H1 (cell line): Measurements from ENCODE around the gene PACS1. TPM values are rescaled to one million over a fixed set of nuclear protein-coding genes. Genes with fewer than 3 reads are reported as not detected.

Source experiments
- CTCF ChIA-PET: fragments of 300-600 bp; sonication (Branson Sonifier 250); formaldehyde crosslinking; loops from one replicate; lab custom pipeline; 2021; ENCODE audit not compliant: partially characterized antibody; lab: Charles Lee
- POLR2A ChIA-PET: fragments of 300-600 bp; sonication (Branson Sonifier 250); formaldehyde crosslinking; loops from one replicate; lab custom pipeline; 2021; ENCODE audit warnings: inconsistent platforms; ENCODE audit not compliant: partially characterized antibody; lab: Charles Lee
- DNase-seq, 2 experiments: peaks; one replicate each; pipeline versions ENCODE4 v3.0.0 to v3.0.0-alpha.2; 2010 to 2022; ENCODE audit warnings: low spot score in 2 of 2, low read depth in 1 of 2, mixed read lengths in 1 of 2
- FAIRE-seq: peaks from 2 replicates; lab custom pipeline; 2011; peaks lifted over from hg19 to GRCh38; lab: Jason Lieb, UNC
- H2AFZ ChIP-seq: 2 replicates; pipeline ENCODE4 v1.8.1; 2012; ENCODE audit warnings: low read length, inconsistent platforms
- H2AK5ac ChIP-seq: 2 replicates; pipeline ENCODE4 v1.6.1; 2013; ENCODE audit warnings: low read depth, low read length
- H2BK120ac ChIP-seq: replicated peaks from 2 replicates; pipeline ENCODE3; 2013; ENCODE audit warnings: low read depth, low read length, inconsistent platforms
- H2BK12ac ChIP-seq: 2 replicates; pipeline ENCODE4 v1.6.1; 2013; ENCODE audit warnings: low read depth, low read length
- H2BK15ac ChIP-seq: 2 replicates; pipeline ENCODE4 v1.6.1; 2013; ENCODE audit warnings: low read length
- H2BK20ac ChIP-seq: 2 replicates; pipeline ENCODE4 v1.6.1; 2013; ENCODE audit warnings: low read length
- H2BK5ac ChIP-seq: 2 replicates; pipeline ENCODE4 v1.6.1; 2013; ENCODE audit warnings: low read depth, low read length
- H3K14ac ChIP-seq: 2 replicates; pipeline ENCODE4 v1.6.1; 2013; ENCODE audit warnings: inconsistent platforms; ENCODE audit not compliant: insufficient read length
- H3K18ac ChIP-seq: 2 replicates; pipeline ENCODE4 v1.6.1; 2013; ENCODE audit warnings: low read length; ENCODE audit errors: extremely low read depth
- H3K23ac ChIP-seq: 2 replicates; pipeline ENCODE4 v1.6.1; 2013; ENCODE audit warnings: inconsistent platforms; ENCODE audit not compliant: insufficient read length
- H3K23me2 ChIP-seq: 2 replicates; pipeline ENCODE4 v1.6.1; 2013; ENCODE audit warnings: low read depth, low read length
- H3K27ac ChIP-seq: 2 replicates; pipeline ENCODE4 v1.6.1; 2011; ENCODE audit warnings: low read depth, low read length, inconsistent platforms
- H3K27me3 ChIP-seq, 4 experiments: replicated peaks in 1 of 4; 1 replicate in 1 of 4; 2 replicates in 3 of 4; pipeline versions ENCODE4 v1.6.1 to v1.8.1; 2011 to 2013; ENCODE audit warnings: low read length in 3 of 4, mild to moderate bottlenecking in 3 of 4, inconsistent platforms in 2 of 4, mixed read lengths in 2 of 4, moderate library complexity in 1 of 4; ENCODE audit not compliant: control insufficient read depth in 3 of 4, insufficient read depth in 3 of 4; ENCODE audit errors: extremely low read depth in 1 of 4
- H3K36me3 ChIP-seq, 4 experiments: 2 replicates each; pipeline versions ENCODE4 v1.6.1 to v1.8.1; 2011 to 2013; ENCODE audit warnings: mild to moderate bottlenecking in 4 of 4, low read length in 3 of 4, moderate library complexity in 2 of 4, control low read depth in 1 of 4, inconsistent platforms in 1 of 4; ENCODE audit not compliant: insufficient read depth in 4 of 4, control insufficient read depth in 2 of 4
- H3K4ac ChIP-seq: replicated peaks from 2 replicates; pipeline ENCODE3; 2013; ENCODE audit warnings: low read length, low read depth, mixed read lengths, inconsistent platforms; ENCODE audit not compliant: insufficient read length
- H3K4me1 ChIP-seq, 4 experiments: replicated peaks in 1 of 4; 1 replicate in 1 of 4; 2 replicates in 3 of 4; pipeline versions ENCODE4 v1.6.1 to v1.8.1; 2011 to 2013; ENCODE audit warnings: low read length in 3 of 4, inconsistent platforms in 2 of 4, mixed read lengths in 1 of 4; ENCODE audit not compliant: insufficient read depth in 4 of 4, control insufficient read depth in 3 of 4
- H3K4me2 ChIP-seq, 2 experiments: 2 replicates each; pipeline versions ENCODE4 v1.6.1 to v1.8.1; 2011 to 2013; ENCODE audit warnings: low read depth in 2 of 2, low read length in 2 of 2, control low read depth in 1 of 2, inconsistent platforms in 1 of 2, mild to moderate bottlenecking in 1 of 2; ENCODE audit not compliant: insufficient read depth in 1 of 2
- H3K4me3 ChIP-seq, 4 experiments: fragments of 200-600, 300-600 bp in 1 of 4; sonication (generic), shearing (Covaris generic), sonication (Bioruptor Twin) in 1 of 4; 2 replicates each; pipeline versions ENCODE4 v1.5.1 to v1.8.1; 2011 to 2016; ENCODE audit warnings: low read length in 4 of 4, low read depth in 3 of 4, control low read depth in 2 of 4, inconsistent platforms in 2 of 4, mild to moderate bottlenecking in 2 of 4, mixed read lengths in 1 of 4, moderate library complexity in 1 of 4; ENCODE audit not compliant: insufficient read depth in 2 of 4; ENCODE audit errors: extremely low read depth in 1 of 4
- H3K56ac ChIP-seq: replicated peaks from 2 replicates; pipeline ENCODE3; 2013; ENCODE audit warnings: low read depth, mild to moderate bottlenecking, mixed read lengths, low read length, inconsistent platforms; ENCODE audit not compliant: insufficient read length
- H3K79me1 ChIP-seq: 2 replicates; pipeline ENCODE4 v1.6.1; 2013; ENCODE audit warnings: low read depth, low read length, control low read depth
- H3K79me2 ChIP-seq, 2 experiments: 2 replicates each; pipeline versions ENCODE4 v1.6.1 to v1.8.1; 2012 to 2013; ENCODE audit warnings: low read length in 2 of 2, mild to moderate bottlenecking in 2 of 2, inconsistent platforms in 1 of 2; ENCODE audit not compliant: insufficient read depth in 2 of 2, control insufficient read depth in 1 of 2
- H3K9ac ChIP-seq, 4 experiments: replicated peaks in 1 of 4; 1 replicate in 1 of 4; 2 replicates in 3 of 4; pipeline versions ENCODE4 v1.6.1 to v1.8.1; 2011 to 2013; ENCODE audit warnings: low read depth in 3 of 4, low read length in 3 of 4, control low read depth in 2 of 4, mild to moderate bottlenecking in 2 of 4, moderate library complexity in 2 of 4, inconsistent platforms in 1 of 4; ENCODE audit errors: extremely low read depth in 1 of 4
- H3K9me3 ChIP-seq, 2 experiments: 2 replicates each; pipeline versions ENCODE4 v1.6.1 to v1.8.1; 2012 to 2013; ENCODE audit warnings: mild to moderate bottlenecking in 2 of 2, moderate library complexity in 2 of 2, control low read depth in 1 of 2, inconsistent platforms in 1 of 2, low read depth in 1 of 2, low read length in 1 of 2, mixed read lengths in 1 of 2; ENCODE audit not compliant: insufficient read depth in 2 of 2
- H4K20me1 ChIP-seq, 2 experiments: replicated peaks in 1 of 2; 2 replicates each; pipeline versions ENCODE3 to v1.8.1; 2011 to 2013; ENCODE audit warnings: inconsistent platforms in 2 of 2, low read length in 2 of 2, mild to moderate bottlenecking in 1 of 2; ENCODE audit not compliant: insufficient read depth in 2 of 2, control insufficient read depth in 1 of 2
- H4K5ac ChIP-seq: 2 replicates; pipeline ENCODE4 v1.6.1; 2013; ENCODE audit warnings: low read length, low read depth, mixed read lengths, inconsistent platforms; ENCODE audit not compliant: insufficient read length
- H4K8ac ChIP-seq: 2 replicates; pipeline ENCODE4 v1.8.0; 2013; ENCODE audit warnings: mild to moderate bottlenecking, moderate library complexity, low read length, inconsistent platforms; ENCODE audit not compliant: insufficient read depth; ENCODE audit errors: extremely low read depth
- H4K91ac ChIP-seq: replicated peaks from 2 replicates; pipeline ENCODE3; 2013; ENCODE audit warnings: low read length, mixed read lengths, inconsistent platforms; ENCODE audit not compliant: insufficient read length
- BRCA1 ChIP-seq: IDR thresholded peaks from 2 replicates; pipeline ENCODE4 v1.6.1; 2012; ENCODE audit warnings: low read depth, low read length, improper control_type of control experiment
- CTBP2 ChIP-seq: IDR thresholded peaks from 2 replicates; pipeline ENCODE4 v1.7.0; 2011; ENCODE audit warnings: borderline replicate concordance, mild to moderate bottlenecking, moderate library complexity, mixed read lengths, low read length; ENCODE audit not compliant: insufficient read depth, insufficient read length
- EP300 ChIP-seq, 2 experiments: IDR thresholded peaks; 1 replicate in 1 of 2; 2 replicates in 1 of 2; pipeline ENCODE4 v1.6.1; 2011 to 2012; ENCODE audit warnings: low read depth in 2 of 2, low read length in 2 of 2, mild to moderate bottlenecking in 2 of 2, borderline replicate concordance in 1 of 2, inconsistent platforms in 1 of 2, moderate library complexity in 1 of 2
- HDAC2 ChIP-seq, 2 experiments: fragments of 300-600 bp in 1 of 2; sonication (generic) in 1 of 2; IDR thresholded peaks; 2 replicates each; pipeline ENCODE4 v1.6.1; 2011 to 2012; ENCODE audit warnings: low read depth in 2 of 2, low read length in 2 of 2, mild to moderate bottlenecking in 2 of 2, moderate library complexity in 2 of 2, borderline replicate concordance in 1 of 2, inconsistent platforms in 1 of 2
- HDAC6 ChIP-seq: IDR thresholded peaks from one replicate; pipeline ENCODE4 v1.7.1; 2012; ENCODE audit warnings: low read depth, mild to moderate bottlenecking, inconsistent platforms, low read length, moderate library complexity
- JUND ChIP-seq: IDR thresholded peaks from 2 replicates; pipeline ENCODE4 v1.6.1; 2011; ENCODE audit warnings: mild to moderate bottlenecking, improper control_type of control experiment, low read length
- TAF1 ChIP-seq: IDR thresholded peaks from 2 replicates; pipeline ENCODE4 v1.6.1; 2011; ENCODE audit warnings: mild to moderate bottlenecking, low read depth, low read length
- WGBS, 2 experiments: shearing (Covaris generic) in 1 of 2; methylation state at CpG; one replicate each; pipeline versions ENCODE4 v1.1.6 to v1.1.7; 2013 to 2015; ENCODE audit warnings: low lambda C conversion rate in 2 of 2, mixed read lengths in 2 of 2, inconsistent platforms in 1 of 2, low coverage in 1 of 2, missing lambda C conversion rate in 1 of 2; ENCODE audit not compliant: insufficient replicate concordance in 2 of 2, insufficient coverage in 1 of 2, insufficient read length in 1 of 2; ENCODE audit errors: extremely low coverage in 1 of 2, missing lambda C conversion rate in 1 of 2; 5-methylcytosine and 5-hydroxymethylcytosine counted together
- polyA plus RNA-seq, 7 experiments: library from polyadenylated mRNA; depleted of rRNA in 3 of 7; stranded (reverse) in 5 of 7; unstranded in 2 of 7; fragments of >200 nt in 5 of 7; fragments of 200-250 nt in 2 of 7; gene quantifications; 1 replicate in 5 of 7; 2 replicates in 1 of 7; 4 replicates in 1 of 7; pipeline versions ENCODE4 v1.2.1 to v1.2.3, GENCODE V29; 2011 to 2013; ENCODE audit warnings: missing spikeins in 2 of 7, mixed read lengths in 2 of 7
- total RNA-seq: library from RNA; stranded (reverse); fragmentation: NEBNext Ultra II Directional; extraction: Animal tissue kit (Norgen Biotek cat#: 25700); gene quantifications from 2 replicates; pipeline ENCODE4 v1.2.1, GENCODE V29; 2021

The PACS1 gene
- total and polyA plus RNA-seq, 2 of the 8 experiments (the other 6 are each of a cell fraction or from before 2014, with no cell fraction given): 11.5 to 36.0 TPM

DNA sequence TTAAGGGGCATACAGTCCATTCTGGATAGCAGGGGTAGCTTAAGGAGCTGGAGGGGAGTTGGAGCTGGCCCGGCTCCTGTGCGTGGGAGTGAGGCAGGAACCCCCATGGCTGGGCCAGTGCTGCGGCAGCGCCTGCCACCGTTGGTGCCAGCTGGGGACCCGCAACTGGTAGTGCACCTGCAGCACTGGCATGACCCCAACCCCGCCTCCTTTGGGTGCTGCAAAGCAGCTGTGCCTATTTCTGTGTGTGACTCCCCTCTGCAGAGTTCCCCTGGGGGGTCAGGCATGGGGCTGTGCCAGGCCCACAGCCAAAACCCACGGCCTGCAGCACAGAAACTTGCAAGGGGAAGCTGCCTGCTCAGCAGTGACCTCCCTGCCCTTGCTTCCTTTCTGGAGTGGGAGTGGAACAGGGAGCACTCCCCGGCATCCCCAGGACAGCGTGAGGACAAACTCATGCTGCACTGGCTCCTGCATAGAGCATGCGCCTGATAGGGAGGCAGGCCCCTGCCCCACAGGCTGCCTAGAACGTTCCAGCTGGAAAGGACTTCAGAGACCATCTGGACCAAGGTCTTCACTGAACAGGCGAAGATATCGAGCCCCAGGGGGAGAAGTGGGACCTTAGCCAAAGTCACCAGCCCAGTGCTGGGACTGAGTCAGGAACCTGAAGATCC, 172.2 kb downstream of the PACS1 start:
- Histone ChIP-seq H3K27me3 (no peaks in the 10 kb centered on the region), H3K36me3 (0 out of 8 replicates have a peak, but pooled peaks cover 0 to 3% (median 0%) of the 10 kb centered on the region in 4 experiments), H3K23ac (no peak overlapping the region), H3K4me1 (no peaks in the 10 kb centered on the region), H3K4ac (no peak overlapping the region), H3K4me3 (no peak overlapping the region), H3K4me2 (no peak overlapping the region), H3K9me3 (no peaks in the 10 kb centered on the region), H4K91ac (no peak overlapping the region)
- FAIRE-seq (no peak), DNase-seq (no peak)
- TF ChIP-seq CTBP2 (no peak), JUND (no peak), TAF1 (no peak), BRCA1 (no peak), HDAC2 (IDR thresholded peaks at IDR 0.05; ENCODE audit: borderline replicate concordance in 1 of 2, low read depth in 2 of 2, low read length in 2 of 2) (no peak), EP300 (IDR thresholded peaks at IDR 0.05; ENCODE audit: borderline replicate concordance in 1 of 2, low read depth in 2 of 2, low read length in 2 of 2) (no peak), HDAC6 (no peak)
- TF ChIP-seq, all 59 proteins: peak for 0
- H2AFZ ChIP-seq: no peak overlapping the region
- H3K23me2 ChIP-seq: no peaks in the 10 kb centered on the region
- no peak overlapping the region for H2BK5ac ChIP-seq
- no peak overlapping the region for H4K8ac ChIP-seq
- ChIA-PET CTCF (interaction anchor here (1.1 to 12.4 kb wide), 5 partner anchors 9 to 108 kb away, joined by 3 to 123 read pairs (median 10); no protein-coding TSS in a partner anchor), POLR2A (interaction anchor here (1.0 kb wide), 1 partner anchor 604 kb away, joined by 3 read pairs; the partner anchor contains the start of gene SIPA1)
- H4K5ac ChIP-seq: no peak overlapping the region
- no peak overlapping the region for H2BK120ac ChIP-seq
- no peak overlapping the region for H2AK5ac ChIP-seq
- no peaks in the 10 kb centered on the region for H3K79me2 ChIP-seq
- H3K14ac ChIP-seq: no peak overlapping the region
- H4K20me1 ChIP-seq: peaks cover 0 to 4% of the 10 kb centered on the region in 2 experiments
- no peak overlapping the region for H3K56ac ChIP-seq
- no peak overlapping the region for H3K9ac ChIP-seq
- no peaks in the 10 kb centered on the region for H3K79me1 ChIP-seq
- no peak overlapping the region for H2BK15ac ChIP-seq
- no peak overlapping the region for H2BK12ac ChIP-seq
- no peak overlapping the region for H3K18ac ChIP-seq
- WGBS, 2 experiments: 88% methylated on average over 14 of the region's 14 CpGs; no CpG with 5 or more reads in 1 of the 2 experiments
- H2BK20ac ChIP-seq: no peak overlapping the region
- H3K27ac ChIP-seq: no peak overlapping the region
